HG03439 (cell line): ENCODE results near the gene RAX.

Source experiments
- ATAC-seq: cut with Tn5 transposase; IDR thresholded peaks from one replicate; pipeline ENCODE4 v1.9.1; 2021; ENCODE audit warnings: mild to moderate bottlenecking, moderate library complexity; ENCODE audit not compliant: unreplicated experiment

Gene RAX

GRCh38 chr18:59249199-59249774, 24.0 kb downstream of the RAX start:
- no peak for ATAC-seq

DNA sequence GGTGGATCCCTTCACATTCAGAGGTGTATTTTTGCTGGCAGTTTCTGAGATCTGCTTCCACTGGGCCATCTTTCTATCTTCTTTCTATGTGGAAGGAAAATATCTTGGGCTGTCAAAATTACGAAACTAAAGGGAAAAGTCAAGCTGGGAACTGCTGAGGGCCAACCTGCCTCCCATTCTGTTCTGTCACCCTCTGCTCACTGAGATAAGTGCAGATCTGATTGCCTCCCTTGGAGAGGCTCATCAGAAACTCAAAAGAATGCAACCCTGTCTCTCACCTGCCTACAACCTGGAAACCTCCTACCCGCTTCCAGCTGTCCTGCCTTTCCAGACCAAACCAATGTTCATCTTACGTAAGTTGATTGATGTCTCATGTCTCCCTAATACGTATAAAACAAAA, 26.5 kb downstream of the RAX start:
- ATAC-seq, result no peak

- no peak for ATAC-seq
These were observed 30.3 kb downstream of the RAX start for GRCh38 chr18:59242906-59243305.

GRCh38 chr18:59239642-59240041, 33.6 kb downstream of the RAX start:
- ATAC-seq, result no peak

DNA sequence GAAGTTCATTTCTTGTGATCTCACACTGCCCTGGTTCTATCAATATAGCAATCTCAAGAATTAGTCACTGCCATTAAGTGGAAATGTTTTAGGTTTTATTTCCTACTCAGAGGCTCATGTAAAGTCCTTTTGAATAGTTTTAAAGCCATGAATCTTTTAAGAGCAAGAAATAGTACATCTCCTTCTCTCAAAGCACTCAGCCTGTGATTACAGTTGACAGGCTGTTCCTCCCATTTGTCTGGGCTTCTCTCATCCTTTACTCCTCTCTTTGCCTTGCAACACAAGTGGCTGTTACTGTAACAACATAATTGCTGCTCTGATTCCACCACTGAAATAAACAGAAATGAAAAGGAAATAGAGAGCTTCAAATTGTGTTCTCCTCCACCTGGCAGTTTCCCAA, 34.9 kb downstream of the RAX start:
- ATAC-seq, result no peak

- no peak for ATAC-seq
These were observed 40.2 kb downstream of the RAX start for GRCh38 chr18:59233017-59233410.

DNA sequence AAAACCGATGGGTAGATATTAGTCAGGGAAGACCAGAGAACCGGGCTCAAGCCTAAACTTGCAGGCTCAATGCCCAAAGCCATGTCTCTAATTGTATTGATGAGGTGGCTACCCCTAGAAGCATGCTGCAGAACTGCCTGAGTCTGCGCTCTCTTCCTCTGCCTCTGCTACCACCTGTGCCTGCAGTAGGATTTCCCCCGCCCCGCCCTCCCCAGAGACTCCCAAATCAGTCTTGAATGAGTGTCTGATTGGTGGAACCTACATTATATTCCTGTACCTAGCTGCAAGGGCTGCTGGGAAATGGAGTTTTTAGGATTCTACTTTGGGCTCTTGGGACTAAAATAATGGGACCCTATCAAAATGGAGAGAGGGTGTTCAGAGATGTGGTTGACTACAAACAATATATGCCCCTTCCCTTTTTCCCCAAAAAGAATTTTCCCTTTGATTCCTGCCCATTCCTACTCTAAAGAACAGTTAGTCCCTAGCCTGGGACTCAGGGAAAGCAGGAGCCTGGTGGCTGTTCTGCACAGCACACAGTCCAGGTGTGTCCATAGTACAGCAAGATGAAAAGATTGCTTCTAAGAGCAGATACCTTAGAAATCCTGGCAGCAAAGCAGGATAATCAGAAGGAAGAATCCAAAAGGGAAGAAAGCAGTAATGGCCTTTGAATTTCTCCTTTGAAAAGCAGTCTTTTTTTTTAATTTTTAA, 40.8 kb downstream of the RAX start:
- ATAC-seq, result no peak

DNA sequence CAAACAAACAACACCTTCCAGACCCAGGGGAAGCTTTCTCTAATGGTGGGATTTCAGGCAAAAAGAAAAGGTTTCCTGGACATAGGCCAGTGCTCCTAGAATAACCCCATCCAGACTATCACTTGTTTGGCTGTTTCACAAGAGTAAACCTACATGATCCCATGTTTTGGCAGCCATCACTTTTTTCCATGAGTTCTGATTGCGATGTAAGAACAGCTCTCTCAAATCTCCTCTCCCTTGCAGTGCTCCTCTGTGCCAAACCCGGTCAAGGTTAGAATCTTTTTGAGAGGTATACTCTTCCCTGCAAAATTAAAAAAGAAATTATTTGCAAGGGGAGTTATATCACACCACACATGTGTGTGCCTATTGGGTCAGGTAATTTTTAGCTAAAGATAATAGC, 41.4 kb downstream of the RAX start:
- no peak for ATAC-seq

DNA sequence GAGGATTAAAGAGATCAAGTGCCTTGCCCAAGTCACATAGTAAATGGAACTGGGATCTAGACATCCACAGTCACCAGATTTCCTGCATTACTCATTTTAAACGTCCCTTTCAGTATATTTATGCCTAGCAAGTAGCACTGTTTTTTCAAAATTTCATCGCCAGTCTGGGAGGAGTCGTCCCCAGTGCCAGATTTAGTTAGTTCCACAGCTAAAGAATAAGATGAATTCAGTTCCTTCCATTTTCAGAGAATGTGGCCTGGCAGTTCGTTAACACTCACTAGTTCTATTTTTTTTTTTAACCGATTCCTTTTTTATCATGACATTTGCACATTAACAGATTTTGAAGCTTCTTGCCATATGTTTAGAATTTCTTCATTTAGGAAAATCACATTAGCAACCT, 42.1 kb downstream of the RAX start:
- ATAC-seq, result no peak

- no peak for ATAC-seq
These were observed 43.4 kb downstream of the RAX start for GRCh38 chr18:59229701-59230443.

DNA sequence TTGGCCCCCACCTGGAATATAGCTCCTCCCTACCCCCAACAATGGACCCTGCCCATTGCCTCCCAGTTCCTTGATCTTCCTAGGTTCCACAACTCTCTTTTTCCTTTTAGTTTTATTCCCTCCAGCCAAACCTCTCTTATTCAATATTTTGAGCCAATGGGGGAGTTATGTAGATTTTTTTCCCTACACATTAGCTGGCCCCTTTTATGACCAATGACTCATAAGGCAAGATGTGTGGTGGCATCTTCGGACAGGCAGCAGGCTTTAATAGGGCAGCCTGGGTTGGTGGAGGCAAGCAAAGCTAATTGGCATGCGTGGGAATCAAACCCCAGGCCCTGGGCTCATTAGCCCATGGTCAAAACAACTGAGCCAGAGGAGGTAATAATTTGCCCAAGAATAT, 44.1 kb downstream of the RAX start:
- ATAC-seq, result no peak

GRCh38 chr18:59228351-59228750, 44.9 kb downstream of the RAX start:
- ATAC-seq, result no peak

DNA sequence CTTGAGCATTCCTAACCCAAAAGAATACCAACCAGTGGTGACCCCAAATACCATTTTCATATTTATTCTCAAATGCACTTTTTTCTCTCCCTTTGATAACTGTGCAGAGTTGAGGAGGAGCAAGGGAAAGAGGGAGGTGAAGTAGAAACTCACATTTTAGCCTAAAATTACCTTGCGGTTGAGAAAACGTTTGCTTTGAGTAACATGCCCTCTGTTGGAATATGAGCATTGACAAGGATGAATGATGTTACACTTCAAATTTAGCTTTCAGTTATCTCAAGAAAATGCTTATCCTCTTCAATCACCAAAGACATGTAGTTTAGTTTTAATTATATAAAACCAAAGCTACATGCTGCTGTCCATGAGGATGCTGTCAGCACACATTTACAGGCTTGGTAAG, 50.9 kb downstream of the RAX start:
- ATAC-seq, result no peak

DNA sequence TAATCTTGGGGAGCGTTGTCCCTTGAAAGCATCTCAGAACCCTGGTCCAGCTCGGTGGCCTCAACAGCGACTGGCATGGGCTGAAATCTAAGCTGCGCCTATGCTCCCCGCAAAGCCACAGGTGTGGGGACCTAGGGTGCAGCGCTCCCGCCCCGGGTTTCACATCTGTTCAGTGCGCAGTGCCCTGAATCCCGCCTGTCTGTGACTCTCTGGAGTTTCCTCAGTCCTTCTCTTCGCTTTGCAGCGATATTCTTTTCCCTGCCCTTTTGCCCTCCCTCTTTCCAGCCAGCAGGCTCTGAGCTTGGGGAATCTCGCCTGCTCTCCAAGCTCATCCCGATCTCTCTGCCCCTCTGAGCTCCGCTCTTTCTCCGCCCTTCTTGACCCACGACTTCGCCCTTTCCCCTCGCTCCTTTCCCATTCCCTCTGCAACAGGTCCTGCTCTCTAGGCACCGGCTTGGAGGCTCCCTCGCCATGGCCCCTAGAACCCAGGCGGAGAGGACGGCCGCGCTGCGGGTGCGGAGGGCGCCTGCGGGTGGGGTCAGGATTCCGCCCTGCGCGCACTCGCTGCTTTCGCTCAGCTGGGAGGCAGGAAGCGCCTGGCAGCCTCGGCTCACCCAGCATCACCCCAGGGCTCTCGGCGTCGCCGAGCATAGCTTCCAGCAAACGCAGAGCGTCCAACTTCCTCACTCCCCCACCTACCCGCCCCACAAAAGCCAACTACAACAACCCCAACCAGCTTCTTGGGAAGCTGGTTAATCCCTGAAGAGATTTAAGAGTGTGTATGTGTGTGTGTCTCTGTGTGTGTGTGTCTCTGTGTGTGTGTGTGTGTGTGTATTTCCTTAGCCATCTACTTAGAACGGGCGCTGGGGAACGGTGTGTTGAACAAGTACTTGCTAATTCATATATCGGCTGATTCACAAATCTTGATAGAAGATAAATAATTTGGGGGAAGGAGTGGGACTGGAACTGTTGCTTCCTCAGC, 52.2 kb downstream of the RAX start:
- ATAC-seq, result no peak

DNA sequence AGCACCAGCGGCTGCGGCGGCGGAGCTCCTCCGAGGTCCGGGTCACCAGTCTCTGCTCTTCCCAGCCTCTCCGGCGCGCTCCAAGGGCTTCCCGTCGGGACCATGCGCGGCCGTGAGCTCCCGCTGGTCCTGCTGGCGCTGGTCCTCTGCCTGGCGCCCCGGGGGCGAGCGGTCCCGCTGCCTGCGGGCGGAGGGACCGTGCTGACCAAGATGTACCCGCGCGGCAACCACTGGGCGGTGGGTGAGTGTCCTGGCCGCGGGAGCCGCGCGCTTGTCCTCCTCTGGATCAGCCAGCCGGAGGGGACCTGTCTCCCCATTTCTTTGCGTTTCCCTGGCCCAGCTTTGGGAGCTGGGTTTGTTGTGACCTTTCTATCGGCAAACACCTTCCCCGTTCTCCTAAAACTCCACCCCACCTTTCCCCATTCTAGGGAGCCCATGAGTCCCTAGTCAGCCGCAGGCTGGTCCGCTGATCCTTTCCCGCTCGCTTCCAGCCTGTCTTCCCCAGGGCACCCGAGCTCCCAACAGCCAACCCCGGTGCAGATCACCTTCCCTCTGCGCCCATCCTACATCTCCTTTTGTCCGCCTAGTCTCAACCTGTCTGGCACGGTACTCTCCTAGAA, 53.0 kb downstream of the RAX start:
- no peak for ATAC-seq

DNA sequence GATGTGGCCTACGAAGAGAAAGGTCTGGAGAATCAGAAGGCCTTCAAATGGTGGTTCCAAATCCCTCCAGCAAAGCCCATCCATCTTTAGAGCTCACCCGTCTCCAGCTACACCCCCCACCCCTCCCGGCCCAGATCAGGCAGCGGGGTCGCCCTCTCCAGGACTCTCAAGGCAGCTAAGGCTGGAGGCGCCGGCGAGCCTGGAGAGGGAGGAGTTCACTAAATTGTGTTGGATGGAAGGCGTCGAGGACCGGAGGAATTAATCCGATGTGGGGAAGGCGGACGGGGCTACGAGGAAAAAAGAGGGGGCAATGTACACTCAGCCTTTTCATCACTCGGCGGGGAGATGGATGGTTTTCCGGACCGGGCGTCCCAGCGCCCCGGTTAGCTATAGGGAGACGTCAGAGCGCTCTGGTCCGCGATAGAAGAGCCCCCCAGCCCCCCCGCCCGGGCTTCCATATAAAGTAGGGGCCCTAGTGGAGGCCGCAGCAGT, 53.5 kb downstream of the RAX start, which contains the start of gene GRP:
Gene GRP (plus strand): TSS at position 487 of the 492 bp plus-strand sequence. CDS start 108 bp downstream, outside the sequence.
- ATAC-seq, result no peak

DNA sequence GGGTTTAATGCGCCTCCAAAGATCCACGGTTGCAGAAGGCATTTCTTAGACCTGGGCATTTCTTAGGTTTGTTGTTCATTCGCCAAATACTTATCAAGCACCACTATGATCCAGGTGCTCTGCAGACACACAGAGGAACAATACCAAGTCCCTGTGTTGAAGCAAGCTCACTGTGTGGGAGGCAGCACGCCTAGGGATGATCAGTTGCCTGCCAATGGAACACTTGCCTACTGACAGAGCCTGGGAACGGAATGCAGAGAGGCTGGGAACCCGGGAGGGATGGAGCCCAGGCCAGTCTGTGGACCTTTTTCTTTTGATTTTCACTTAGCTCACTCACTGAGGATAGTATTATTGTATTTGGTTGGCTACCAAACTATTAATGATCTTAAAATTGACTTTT, 55.2 kb downstream of the RAX start:
- ATAC-seq, result no peak
